ENCODE results near the gene SIRT3. TPM values are rescaled to one million over a fixed set of nuclear protein-coding genes. Genes with fewer than 3 reads are reported as not detected.

SIRT3 gene
- total and polyA plus RNA-seq, 2 experiments from 2014 or later = 11.2 to 23.4 TPM

DNA sequence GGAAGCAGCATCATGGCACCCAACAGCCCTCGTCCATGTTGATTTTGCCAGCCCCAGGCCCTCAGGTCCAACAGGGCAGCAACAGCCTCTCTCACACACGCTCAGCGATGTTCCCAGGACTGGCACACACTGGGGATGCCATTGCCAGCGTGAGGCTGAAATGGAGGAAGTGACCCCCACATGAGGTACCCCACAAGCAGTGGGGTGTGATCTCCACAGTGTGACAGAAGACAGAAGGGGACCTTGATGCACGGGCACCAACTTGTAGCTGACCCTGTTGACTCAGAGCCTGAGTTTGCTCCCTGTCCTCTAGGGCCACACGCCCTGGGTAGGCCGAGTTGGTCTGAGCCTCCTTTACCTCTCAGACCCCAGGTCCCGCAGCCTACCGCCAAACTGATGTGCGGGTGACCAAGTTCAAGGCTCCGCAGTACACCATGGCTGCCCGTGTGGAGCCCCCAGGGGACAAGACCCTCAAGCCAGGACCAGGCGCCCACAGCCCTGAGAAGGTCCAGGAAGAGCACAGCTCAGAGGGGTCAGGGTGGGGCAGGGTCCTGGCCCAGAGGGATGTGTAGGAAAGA is 37.0 kb downstream of the SIRT3 start:
- no peak for TF ChIP-seq CTCF (IDR thresholded peaks at IDR 0.05; ENCODE audit: poor library complexity)
- no peak for TF ChIP-seq EZH2 (IDR thresholded peaks at IDR 0.05; ENCODE audit: borderline replicate concordance)
- TF ChIP-seq EZH2phosphoT487 (IDR thresholded peaks at IDR 0.05; ENCODE audit: low read depth, severe bottlenecking, unreplicated experiment) = no peak
- H3K4me1 ChIP-seq (ENCODE audit: insufficient read depth) = no peaks in the 10 kb centered on the region
- DNase-seq (ENCODE audit: low spot score) = no peak

DNA sequence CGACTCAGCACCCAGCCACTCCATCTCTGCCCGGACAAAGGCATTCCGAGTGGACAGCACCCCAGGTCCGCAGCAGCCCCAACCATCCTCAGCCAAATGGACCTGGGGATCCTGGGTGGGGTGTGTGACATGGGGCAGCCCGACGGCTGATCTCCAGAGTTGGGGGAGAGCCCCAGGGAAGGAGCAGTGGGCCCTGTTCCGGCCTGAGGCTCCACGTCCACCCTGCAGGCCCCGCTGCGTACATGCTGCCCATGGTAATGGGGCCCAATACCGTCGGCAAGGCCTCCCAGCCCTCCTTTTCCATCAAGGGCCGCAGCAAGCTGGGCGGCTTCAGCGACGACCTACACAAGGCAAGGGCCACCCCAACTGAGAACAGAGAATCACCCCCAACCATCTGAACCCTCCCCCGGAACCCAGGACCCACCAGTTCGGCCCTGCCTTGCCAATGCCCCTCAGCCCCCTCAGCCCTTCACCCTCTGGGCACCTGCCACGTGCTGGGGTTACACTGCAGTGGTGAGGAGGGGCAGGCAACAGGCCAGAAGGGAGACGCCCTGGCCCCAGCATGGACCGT is 37.8 kb downstream of the SIRT3 start:
- Histone ChIP-seq H3K9me3 (ENCODE audit: low read depth) (no peaks in the 10 kb centered on the region), H4K20me1 (ENCODE audit: insufficient read depth, poor library complexity, severe bottlenecking) (peaks cover 10% of the 10 kb centered on the region), H3K79me2 (no peaks in the 10 kb centered on the region), H3K9me2 (replicated peaks; ENCODE audit: insufficient read depth) (no peaks in the 10 kb centered on the region), H3K4me1 (ENCODE audit: insufficient read depth) (no peaks in the 10 kb centered on the region), H2AFZ (no peak overlapping the region), H3K4me2 (no peak overlapping the region), H3K27ac (no peak overlapping the region), H3K27me3 (no peaks in the 10 kb centered on the region), H3K36me3 (replicated peaks; ENCODE audit: insufficient read depth, low read depth) (no peaks in the 10 kb centered on the region), H3K4me3 (no peak overlapping the region)
- no peak for DNase-seq (ENCODE audit: low spot score)
- WGBS (ENCODE audit: low lambda C conversion rate, missing lambda C conversion rate) = 88% methylated on average over 16 of the region's 21 CpGs
- TF ChIP-seq EZH2phosphoT487 (IDR thresholded peaks at IDR 0.05; ENCODE audit: low read depth, severe bottlenecking, unreplicated experiment) (no peak), CTCF (IDR thresholded peaks at IDR 0.05; ENCODE audit: poor library complexity) (no peak), EZH2 (IDR thresholded peaks at IDR 0.05; ENCODE audit: borderline replicate concordance) (no peak)

More for the DNA sequence above, 37.0 kb downstream of the SIRT3 start:
- Histone ChIP-seq H3K4me2 (no peak overlapping the region), H3K27ac (no peak overlapping the region), H3K9me2 (replicated peaks; ENCODE audit: insufficient read depth) (no peaks in the 10 kb centered on the region), H3K9me3 (ENCODE audit: low read depth) (no peaks in the 10 kb centered on the region), H3K27me3 (no peaks in the 10 kb centered on the region), H3K79me2 (peaks cover 5% of the 10 kb centered on the region), H4K20me1 (ENCODE audit: insufficient read depth, poor library complexity, severe bottlenecking) (peaks cover 18% of the 10 kb centered on the region), H3K36me3 (replicated peaks; ENCODE audit: insufficient read depth, low read depth) (no peaks in the 10 kb centered on the region), H3K4me3 (no peak overlapping the region), H2AFZ (no peak overlapping the region)
- 91% methylated on average over 13 of the region's 13 CpGs for WGBS (ENCODE audit: low lambda C conversion rate, missing lambda C conversion rate)

DNA sequence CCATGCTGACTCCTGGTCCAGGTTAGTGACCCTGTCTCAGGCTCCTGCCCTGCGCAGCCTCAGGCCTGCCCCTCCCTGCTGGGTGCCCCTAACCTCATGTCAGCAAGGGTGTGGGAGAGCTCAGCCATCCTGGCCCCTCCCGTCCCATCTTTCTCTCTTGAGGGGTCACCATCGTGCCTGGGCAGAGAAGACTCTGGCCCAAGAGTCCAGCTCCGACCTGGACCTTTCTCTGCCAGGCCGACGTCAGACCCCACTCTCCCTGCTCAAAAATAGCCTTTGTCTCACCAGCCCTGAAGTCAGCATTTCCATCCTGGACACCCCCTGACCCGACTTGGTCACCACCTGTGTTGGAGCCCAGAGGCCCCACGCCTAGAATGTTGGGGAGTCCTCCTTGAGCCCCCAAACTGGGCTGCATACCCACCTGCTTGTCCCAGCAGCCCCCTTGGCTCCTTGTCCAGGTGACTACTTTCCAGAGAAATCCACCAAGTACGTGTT is 38.4 kb downstream of the SIRT3 start:
- Histone ChIP-seq H3K9me2 (replicated peaks; ENCODE audit: insufficient read depth) (no peaks in the 10 kb centered on the region), H3K27ac (no peak overlapping the region), H3K27me3 (no peaks in the 10 kb centered on the region), H3K9me3 (ENCODE audit: low read depth) (no peaks in the 10 kb centered on the region), H3K4me2 (no peak overlapping the region), H3K79me2 (no peaks in the 10 kb centered on the region), H3K4me1 (ENCODE audit: insufficient read depth) (no peaks in the 10 kb centered on the region), H4K20me1 (ENCODE audit: insufficient read depth, poor library complexity, severe bottlenecking) (peaks cover 7% of the 10 kb centered on the region), H2AFZ (no peak overlapping the region), H3K4me3 (no peak overlapping the region), H3K36me3 (replicated peaks; ENCODE audit: insufficient read depth, low read depth) (no peaks in the 10 kb centered on the region)
- no peak for DNase-seq (ENCODE audit: low spot score)
- TF ChIP-seq EZH2phosphoT487 (IDR thresholded peaks at IDR 0.05; ENCODE audit: low read depth, severe bottlenecking, unreplicated experiment) (no peak), CTCF (IDR thresholded peaks at IDR 0.05; ENCODE audit: poor library complexity) (no peak), EZH2 (IDR thresholded peaks at IDR 0.05; ENCODE audit: borderline replicate concordance) (no peak)
- 86% methylated on average over 9 of the region's 9 CpGs for WGBS (ENCODE audit: low lambda C conversion rate, missing lambda C conversion rate)

All from hepatocyte (in vitro differentiated cells).